Stimulated activated CD8-positive, alpha-beta memory T cell treated with anti-CD3 and anti-CD28 coated beads, Interleukin-7, amount 100 ng/mL, for 1 hour (primary cell): ENCODE measurements around the gene DND1.
"Not testable (repeated sequence)": the region's sequence is repeated elsewhere in the genome, so short reads cannot be mapped to it uniquely, and the experiment has no call there.

Source experiments
- DNase-seq, 2 donors: peaks; one replicate each; pipeline ENCODE4 v3.0.0-alpha.2; 2020; ENCODE audit warnings: low read depth in 2 of 2

Gene DND1

DNA sequence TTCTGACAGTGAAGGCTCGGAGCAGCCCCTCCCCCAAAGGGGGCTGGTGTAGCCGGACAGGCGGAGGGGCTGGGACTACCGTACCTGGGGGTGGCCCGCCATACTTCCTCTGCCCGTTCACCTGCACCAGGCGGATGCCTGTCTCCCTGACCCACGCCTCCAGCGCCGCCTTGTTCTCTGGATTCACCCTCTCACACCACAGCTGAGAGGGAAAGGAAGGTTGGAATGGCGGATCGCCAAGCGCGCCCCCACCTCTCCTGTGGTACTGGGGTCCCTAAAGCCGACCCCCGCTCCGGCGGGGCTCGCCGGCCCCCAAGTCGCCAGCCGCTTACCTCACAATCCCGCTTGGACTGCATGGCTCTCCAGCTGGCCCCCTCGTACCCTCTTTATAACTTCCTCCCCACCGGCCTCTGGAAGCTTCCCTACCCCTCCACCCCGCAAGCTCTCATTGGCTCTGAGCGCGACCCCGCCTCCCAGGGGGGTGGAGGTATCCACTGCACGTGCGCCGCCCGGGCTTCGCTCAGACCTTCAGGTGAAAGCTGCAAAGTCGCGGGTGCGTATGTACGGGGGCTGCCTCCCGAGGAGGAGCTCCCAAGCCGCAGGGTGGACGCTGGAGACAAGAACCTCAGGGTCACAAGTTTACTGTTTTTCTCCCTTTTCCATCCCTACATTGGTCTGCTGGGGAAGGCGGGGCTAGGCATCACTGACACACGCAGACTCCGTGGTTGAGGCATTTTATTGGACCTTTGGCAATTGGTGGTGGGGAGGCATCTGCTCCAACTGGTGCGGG, at the start of gene DND1:
Gene DND1, minus strand, starts transcription at position 390 of the 790 bp plus-strand sequence. Its CDS starts 34 bp downstream, at position 356.
- no peak for DNase-seq

DNA sequence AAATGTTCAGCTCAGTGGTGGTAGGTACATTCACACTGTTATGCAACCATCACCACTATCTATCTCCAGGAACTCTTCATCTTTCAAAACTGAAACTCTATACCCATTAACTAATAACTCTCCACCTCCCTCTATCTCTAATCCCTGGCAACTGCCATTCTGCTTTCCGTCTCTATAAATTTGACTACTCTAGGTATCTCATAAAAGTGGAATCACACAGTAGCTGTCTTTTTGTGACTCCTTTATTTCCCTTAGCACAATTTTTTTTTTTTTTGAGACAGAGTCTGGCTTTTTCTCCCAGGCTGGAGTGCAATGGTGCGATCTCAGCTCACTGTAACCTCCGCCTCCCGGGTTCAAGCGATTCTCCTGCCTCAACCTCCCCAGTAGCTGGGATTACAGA, 48.0 kb upstream of the DND1 start:
- not testable (repeated sequence) for DNase-seq

- DNase-seq: not testable (repeated sequence)
These were observed 47.4 kb upstream of the DND1 start for GRCh38 chr5:140720738-140721137.

- DNase-seq: no peak
These were observed 44.9 kb upstream of the DND1 start for GRCh38 chr5:140718266-140718592.

- DNase-seq: not testable (repeated sequence)
These were observed 42.9 kb upstream of the DND1 start for GRCh38 chr5:140716238-140716637.

DNA sequence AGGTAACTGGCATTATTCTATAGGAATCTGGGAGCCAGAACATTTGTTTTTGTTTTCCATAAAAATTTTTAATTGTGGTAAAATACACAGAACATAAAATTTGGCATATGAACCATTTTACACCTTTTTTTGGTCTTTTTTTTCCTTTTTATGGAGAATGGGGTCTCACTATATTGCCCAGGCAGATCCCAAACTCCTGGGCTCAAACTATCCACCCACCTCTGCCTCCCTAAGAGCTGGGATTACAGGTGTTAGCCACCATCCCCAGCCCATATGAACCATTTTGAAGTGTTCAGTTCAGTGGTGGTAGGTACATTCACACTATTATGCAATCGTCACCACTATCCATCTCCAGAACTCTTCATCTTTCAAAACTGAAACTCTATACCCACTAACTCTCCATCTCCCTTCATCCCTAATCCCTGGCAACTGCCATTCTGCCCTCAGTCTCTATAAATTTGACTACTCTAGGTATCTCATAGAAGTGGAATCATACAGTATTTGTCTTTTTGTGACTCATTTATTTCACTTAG, 40.3 kb upstream of the DND1 start:
- DNase-seq: no peak

DNA sequence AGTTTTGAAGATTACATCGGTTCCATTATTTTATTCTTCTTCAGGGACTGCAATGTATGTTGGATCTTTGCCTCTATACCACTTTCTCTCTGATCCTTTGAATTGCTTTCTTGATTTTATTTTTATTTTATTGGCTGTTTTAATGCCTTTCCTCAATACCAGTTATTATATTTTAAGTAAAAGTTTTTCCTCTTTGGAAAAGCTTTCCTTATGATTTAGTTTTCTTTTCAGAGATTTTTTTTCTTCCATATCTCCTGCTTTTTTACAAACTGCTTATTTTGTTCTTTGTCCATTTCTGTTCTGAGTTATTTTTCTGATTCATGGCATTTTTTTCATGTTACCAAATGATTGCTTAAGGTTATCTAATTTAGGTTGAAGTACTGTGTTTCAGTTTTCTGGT, 38.4 kb upstream of the DND1 start:
- no peak for DNase-seq

DNA sequence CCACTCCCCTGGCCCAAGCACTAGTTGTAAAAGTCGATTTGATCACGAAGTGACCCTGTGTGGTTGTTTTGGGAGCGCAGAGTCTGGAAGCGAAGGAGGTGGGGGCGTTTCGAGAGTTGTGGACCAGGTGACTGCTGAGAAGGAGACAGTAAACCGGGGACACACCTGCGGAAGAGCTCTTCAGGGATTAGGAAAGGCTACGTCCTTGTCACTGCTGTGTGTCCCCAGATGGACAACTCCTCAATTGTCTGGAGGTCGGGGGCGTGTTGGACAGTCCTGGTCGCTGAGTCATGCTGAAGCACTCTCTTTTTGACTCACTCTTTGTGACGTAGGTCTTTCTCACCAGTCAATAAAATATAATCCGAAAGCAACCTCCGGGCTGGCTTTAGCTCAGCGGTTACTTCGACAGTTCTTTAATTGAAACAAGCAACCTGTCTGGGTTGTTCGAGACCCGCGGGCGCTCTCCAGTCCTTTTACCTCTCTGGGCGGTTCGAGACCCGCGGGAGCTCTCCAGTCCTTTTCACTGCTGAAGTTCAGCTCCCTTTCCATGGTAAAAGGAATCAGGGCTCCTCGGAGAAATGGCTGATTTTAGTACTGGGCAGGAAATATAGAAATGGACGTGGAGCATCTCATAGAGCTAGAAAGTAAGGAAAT, 37.6 kb upstream of the DND1 start:
- DNase-seq: peak; percentile 85

DNA sequence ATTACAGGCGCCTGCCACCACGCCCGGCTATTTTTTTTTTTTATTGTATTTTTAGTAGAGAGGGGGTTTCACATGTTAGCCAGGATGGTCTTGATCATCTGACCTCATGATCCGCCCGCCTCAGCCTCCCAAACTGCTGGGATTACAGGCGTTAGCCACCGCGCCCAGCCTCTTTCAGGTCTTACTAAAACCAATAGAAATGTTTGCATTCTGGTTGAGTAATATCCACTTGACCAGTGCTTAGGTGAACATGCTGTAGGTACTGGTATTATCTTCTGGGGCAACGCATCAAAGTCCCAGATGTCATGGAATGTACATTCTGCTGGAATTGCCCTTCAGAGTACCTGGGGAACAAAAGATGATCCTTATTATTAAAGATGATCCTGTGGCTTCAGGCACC, 35.4 kb upstream of the DND1 start:
- not testable (repeated sequence) for DNase-seq

GRCh38 chr5:140707812-140708211, 34.4 kb upstream of the DND1 start:
- no peak for DNase-seq

DNA sequence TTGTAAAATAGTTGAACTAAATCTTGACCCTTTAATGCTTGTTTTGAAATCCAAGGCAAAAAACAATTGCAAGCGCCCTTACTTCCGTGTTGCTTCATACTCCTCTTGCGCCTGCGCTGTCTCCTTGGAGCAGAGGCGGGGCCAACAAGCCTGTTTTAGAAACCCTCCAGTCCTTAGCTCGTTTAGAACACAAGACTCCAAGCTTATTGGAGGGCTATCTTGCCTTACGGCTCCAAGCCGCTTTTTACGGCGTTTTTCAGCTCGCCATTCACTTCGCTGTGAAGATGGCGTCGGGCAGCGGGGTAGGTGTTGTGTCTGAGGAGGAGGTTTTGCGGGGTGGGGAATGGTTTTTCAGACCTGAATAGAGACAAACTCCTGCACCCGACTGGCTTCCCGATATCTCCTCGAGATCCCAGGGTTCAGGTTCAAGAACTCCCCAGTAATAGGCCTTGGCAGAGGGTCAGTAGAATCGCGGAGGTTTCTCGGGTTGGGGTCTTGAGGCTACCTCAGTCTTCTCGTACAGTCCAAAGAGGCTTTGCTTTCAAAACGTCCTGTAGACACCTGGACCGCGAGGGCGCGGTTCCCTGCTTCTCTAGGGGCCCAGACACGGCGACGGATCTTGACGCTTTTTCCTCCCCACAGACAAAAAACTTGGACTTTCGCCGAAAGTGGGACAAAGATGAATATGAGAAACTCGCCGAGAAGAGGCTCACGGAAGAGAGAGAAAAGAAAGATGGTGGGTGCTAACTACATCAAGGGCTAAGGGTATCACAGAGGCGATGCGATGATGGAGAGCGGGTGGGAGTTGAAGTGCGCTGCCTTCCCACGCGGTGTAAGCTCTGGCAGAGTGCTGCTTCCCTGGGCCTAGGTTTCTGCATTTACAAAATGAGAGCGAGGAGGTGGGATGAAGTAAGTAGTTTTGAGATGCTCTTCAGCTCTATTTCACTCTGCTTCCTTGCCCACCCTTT, 27.1 kb upstream of the DND1 start, which contains the start of gene ZMAT2:
Gene ZMAT2, plus strand, starts transcription at position 271 of the 968 bp plus-strand sequence. Its CDS starts 14 bp downstream, at position 285.
- peak; percentile 77 to 86 for DNase-seq

- DNase-seq: no peak
These were observed 23.6 kb upstream of the DND1 start for GRCh38 chr5:140696891-140697492.

- DNase-seq: no peak
These were observed 20.9 kb upstream of the DND1 start for GRCh38 chr5:140694276-140694675.

GRCh38 chr5:140690941-140691924, 17.9 kb upstream of the DND1 start, which contains the start of the genes HARS1 and HARS2:
HARS1 (minus strand) TSS chr5:140691370; CDS start chr5:140691304, 66 bp downstream.
HARS2 (plus strand) TSS chr5:140691455; CDS start chr5:140691649, 194 bp downstream.
- peak; percentile 61 to 70 for DNase-seq

- DNase-seq: no peak
These were observed 17.1 kb upstream of the DND1 start for GRCh38 chr5:140690376-140690932.

DNA sequence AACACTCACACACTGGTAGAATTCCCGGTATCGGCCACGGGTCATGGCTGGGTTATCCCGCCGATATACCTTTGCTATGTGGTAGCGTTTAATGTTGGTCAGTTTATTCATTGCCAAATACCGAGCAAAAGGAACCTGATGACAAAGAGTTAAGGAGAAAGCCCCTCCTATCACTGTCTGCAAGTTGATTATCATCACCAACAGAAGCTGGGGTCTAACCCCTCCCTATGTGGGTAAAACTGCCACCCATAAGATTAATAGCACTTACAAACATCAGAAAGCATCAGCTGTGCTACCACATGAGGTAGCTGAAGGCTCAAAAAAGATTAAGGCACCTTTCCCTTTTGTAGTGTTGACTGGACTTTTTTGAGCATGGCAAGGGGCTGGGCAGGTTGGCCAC, 5.6 kb upstream of the DND1 start:
- DNase-seq: no peak

DNA sequence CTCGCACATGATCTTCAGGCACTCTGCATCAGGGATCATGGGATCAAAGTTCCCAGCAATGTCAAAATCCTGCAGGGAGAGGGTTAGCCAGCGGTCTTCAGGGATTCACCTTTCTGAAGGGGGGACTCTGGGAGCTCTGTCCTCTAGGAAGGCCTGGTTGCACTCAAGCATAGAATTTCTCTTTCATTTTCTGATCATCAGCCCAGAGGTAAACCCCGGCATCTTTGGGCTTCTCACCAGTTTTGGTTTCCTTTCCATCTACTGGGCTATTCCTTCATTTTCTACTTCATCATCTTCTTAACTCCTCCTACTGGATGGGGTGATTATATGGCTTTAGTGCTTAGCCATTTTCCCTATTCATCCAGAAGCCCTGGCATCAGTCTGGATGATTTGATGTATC, 4.6 kb upstream of the DND1 start:
- DNase-seq: no peak

GRCh38 chr5:140674629-140675028, 1.3 kb upstream of the DND1 start:
- no peak for DNase-seq

DNA sequence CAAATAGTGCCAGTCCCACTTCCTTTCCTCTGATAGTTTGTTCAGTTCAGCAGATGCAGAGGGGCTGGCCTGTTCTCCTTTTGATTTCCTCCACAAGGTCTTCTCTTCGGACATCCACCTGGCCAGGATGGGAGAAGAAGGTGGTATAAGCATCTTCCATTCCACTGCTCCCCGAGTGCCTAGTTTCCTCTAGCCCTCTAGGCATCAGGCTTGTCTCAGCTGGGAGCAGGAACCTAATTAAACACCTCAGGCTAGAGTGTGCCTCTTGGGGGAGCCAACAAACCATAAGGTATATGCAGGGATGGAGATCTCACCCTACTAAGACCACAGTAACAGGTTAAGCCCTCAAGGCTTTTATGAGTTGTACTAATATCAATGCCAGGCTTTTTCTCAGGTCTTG, 835 bp upstream of the DND1 start:
- DNase-seq: no peak
